Heart left ventricle (tissue), 16 donors: Measurements from ENCODE around the gene SLX4IP. TPM values are rescaled to one million over a fixed set of nuclear protein-coding genes. Genes with fewer than 3 reads are reported as not detected.

Experiments
- ATAC-seq, 4 donors: fragments of 200-7000 bp; cut with Tn5 transposase; one replicate each; pipeline ENCODE4 v1.9.1; 2020 to 2022; ENCODE audit warnings: moderate library complexity in 4 of 4, mild to moderate bottlenecking in 3 of 4, moderate number of reproducible peaks in 1 of 4
- DNase-seq, 5 donors: peaks; one replicate each; pipeline ENCODE4 v3.0.0-alpha.2; 2020
- H3K27ac ChIP-seq, 12 donors: fragments of 200-600 bp; sonication (generic) in 4 of 12; one replicate each; pipeline versions ENCODE4 v1.5.0 to v1.8.0; 2016 to 2022; ENCODE audit warnings: mild to moderate bottlenecking in 2 of 12
- H3K27me3 ChIP-seq, 9 donors: fragments of 200-600 bp; sonication (generic) in 2 of 9; one replicate each; pipeline versions ENCODE4 v1.5.1 to v1.8.0; 2016 to 2022; ENCODE audit warnings: mild to moderate bottlenecking in 3 of 9
- H3K36me3 ChIP-seq, 9 donors: fragments of 200-600 bp; sonication (generic) in 2 of 9; one replicate each; pipeline versions ENCODE4 v1.5.0 to v1.8.0; 2018 to 2022; ENCODE audit warnings: mild to moderate bottlenecking in 2 of 9
- H3K4me1 ChIP-seq, 12 donors: fragments of 200-600 bp; sonication (generic) in 4 of 12; one replicate each; pipeline versions ENCODE4 v1.5.0 to v1.8.0; 2016 to 2022; ENCODE audit warnings: mild to moderate bottlenecking in 3 of 12
- H3K4me3 ChIP-seq, 12 donors: fragments of 200-600 bp; sonication (generic) in 4 of 12; one replicate each; pipeline versions ENCODE4 v1.5.0 to v1.8.0; 2017 to 2022; ENCODE audit warnings: mild to moderate bottlenecking in 9 of 12, moderate library complexity in 4 of 12
- H3K9me3 ChIP-seq, 12 donors: fragments of 200-600 bp; sonication (generic) in 4 of 12; one replicate each; pipeline versions ENCODE4 v1.5.0 to v1.8.0; 2016 to 2022; ENCODE audit warnings: mild to moderate bottlenecking in 1 of 12
- CTCF ChIP-seq, 12 donors: fragments of 200-600 bp; sonication (generic) in 4 of 12; IDR thresholded peaks; one replicate each; pipeline versions ENCODE4 v1.5.0 to v1.8.0; 2018 to 2022; ENCODE audit warnings: antibody characterized with exemption in 12 of 12, mild to moderate bottlenecking in 5 of 12
- POLR2A ChIP-seq, 2 donors: fragments of 450-650 bp; IDR thresholded peaks; one replicate each; pipeline ENCODE4 v1.6.1; 2017; ENCODE audit warnings: antibody characterized with exemption in 2 of 2, mild to moderate bottlenecking in 2 of 2, moderate library complexity in 2 of 2
- WGBS, 4 donors: extraction: QIAGEN DNeasy Blood & Tissue Kit in 2 of 4; methylation state at CpG; one replicate each; pipeline versions ENCODE4 v1.1.5 to v1.1.7; 2013 to 2018; 5-methylcytosine and 5-hydroxymethylcytosine counted together
- intact Hi-C, 10 donors: fragments of 100-400 bp; cut with DNase I; formaldehyde crosslinking; loops; one replicate each; pipeline versions ENCODE4 v1.11.1 to v1.14.2; 2022
- polyA plus RNA-seq, 2 donors: library from polyadenylated mRNA; stranded (reverse); fragments of 200-250 nt; gene quantifications; one replicate each; pipeline ENCODE4 v1.2.3, GENCODE V29; 2013
- total RNA-seq, 9 donors: library from RNA; depleted of rRNA in 2 of 9; stranded (reverse); fragments of >200 nt in 2 of 9; fragmentation: NEBNext Ultra II Directional in 3 of 9; extraction: Animal tissue kit (Norgen Biotek cat#: 25700) in 3 of 9; gene quantifications; one replicate each; pipeline versions ENCODE4 v1.1.0 to v1.2.4, GENCODE V29; 2016 to 2023
- donor health status: ischemic (EF 13 %, LVEDD 7.1; RV severe dilation, severe dysfunction).
- donor health status: healthy with polysubstance abuse.
- donor health status: DM: no; HTN: yes; CAD: no.
- donor health status: DM: no; HTN: no; CAD: no.
- donor health status: ischemic (EF 25% LVEDD 6.9; RV normal size, moderate dysfunction).
- donor health status: ischemic (EF 25% LVEDD 5.7; RV mildly dilated, moderate dysfunction).
- donor health status: healthy.
- donor health status: DM: yes; HTN: yes; CAD: no.
- donor health status: ischemic (EF 35%, LVEDD 5.7; RV mildly dilated, moderate dysfunction).
- donor health status: nonischemic (EF 11% LVEDD 7.7; RV severe dilation, severe dysfunction).
- donor health status: DM: yes; HTN: yes; CAD: no.
- donor health status: PGD.
- donor health status: ischemic (EF 29% LVEDD 5.4; RV normal size, mild dysfunction).
- donor health status: nonischemic (EF 23%, LVEDD 6.1; RV moderate dilation, normal function).

SLX4IP gene
- total and polyA plus RNA-seq, 11 donors: 1.1 to 4.3 (median 2.4) TPM

GRCh38 chr20:10478205-10478604, 43.1 kb downstream of the SLX4IP start:
- Histone ChIP-seq H3K9me3 (no peaks in the 10 kb centered on the region), H3K27ac (no peak overlapping the region), H3K4me1 (peaks cover 0 to 37% (median 12%) of the 10 kb centered on the region in 12 donors), H3K4me3 (no peak overlapping the region), H3K27me3 (no peaks in the 10 kb centered on the region), H3K36me3 (no peaks in the 10 kb centered on the region)
- intact Hi-C loops: loop anchor here in 5 of 10 donors (10.0 kb wide), 5 partner anchors 47 to 1067 kb away; no protein-coding TSS in a partner anchor
- WGBS, 4 donors: 93 to 100% (median 98%) methylated on average over 1 of the region's 1 CpG
- TF ChIP-seq POLR2A (IDR thresholded peaks at IDR 0.05) (no peak), CTCF (IDR thresholded peaks at IDR 0.05) (no peak)
- ATAC-seq (no peak), DNase-seq (no peak)

- H3K4me1 ChIP-seq: peaks cover 0 to 30% (median 12%) of the 10 kb centered on the region in 12 donors
- H3K27me3 ChIP-seq: no peaks in the 10 kb centered on the region
- ATAC-seq (no peak), DNase-seq (no peak)
- no peaks in the 10 kb centered on the region for H3K36me3 ChIP-seq
- no peaks in the 10 kb centered on the region for H3K9me3 ChIP-seq
- no peak for TF ChIP-seq POLR2A (IDR thresholded peaks at IDR 0.05)
- TF ChIP-seq CTCF (IDR thresholded peaks at IDR 0.05): no peak
- H3K27ac ChIP-seq: no peak overlapping the region
- intact Hi-C loops: loop anchor here in 5 of 10 donors (10.0 kb wide), 5 partner anchors 46 to 1066 kb away; no protein-coding TSS in a partner anchor
- WGBS, 4 donors: 92 to 95% (median 94%) methylated on average over 4 of the region's 4 CpGs
- no peak overlapping the region for H3K4me3 ChIP-seq
Measured at GRCh38 chr20:10478930-10479329, 43.8 kb downstream of the SLX4IP start.

- Histone ChIP-seq H3K27me3 (no peaks in the 10 kb centered on the region), H3K4me3 (no peak overlapping the region), H3K9me3 (no peaks in the 10 kb centered on the region), H3K36me3 (no peaks in the 10 kb centered on the region), H3K27ac (no peak overlapping the region), H3K4me1 (peaks cover 0 to 2% (median 0%) of the 10 kb centered on the region in 12 donors)
- TF ChIP-seq POLR2A (IDR thresholded peaks at IDR 0.05) (no peak), CTCF (IDR thresholded peaks at IDR 0.05) (no peak)
- DNase-seq (no peak), ATAC-seq (no peak)
- intact Hi-C loops: no loop called here
- WGBS, 4 donors: 69 to 93% (median 75%) methylated on average over 5 of the region's 5 CpGs
Measured at GRCh38 chr20:10481676-10482075, 46.6 kb downstream of the SLX4IP start.

- peaks cover 0 to 3% (median 0%) of the 10 kb centered on the region in 12 donors for H3K9me3 ChIP-seq
- DNase-seq (no peak), ATAC-seq (no peak)
- no peak overlapping the region for H3K27ac ChIP-seq
- peaks cover 0 to 13% (median 0%) of the 10 kb centered on the region in 12 donors for H3K4me1 ChIP-seq
- no peaks in the 10 kb centered on the region for H3K36me3 ChIP-seq
- no peaks in the 10 kb centered on the region for H3K27me3 ChIP-seq
- TF ChIP-seq CTCF (IDR thresholded peaks at IDR 0.05): no peak
- no peak for TF ChIP-seq POLR2A (IDR thresholded peaks at IDR 0.05)
- 83 to 90% (median 88%) methylated on average over 2 of the region's 2 CpGs for whole genome bisulfite sequencing, 4 donors
- H3K4me3 ChIP-seq: no peak overlapping the region
- intact Hi-C loops: no loop called here
Measured at GRCh38 chr20:10483691-10484090, 48.6 kb downstream of the SLX4IP start.
